ENCODE measurements around the gene MSN. TPM values are rescaled to one million over a fixed set of nuclear protein-coding genes. Genes with fewer than 3 reads are reported as not detected.
"Not testable (repeated sequence)": the region's sequence is repeated elsewhere in the genome, so short reads cannot be mapped to it uniquely, and the experiment has no call there.

Gene MSN
- total RNA-seq, 1 donor from 2014 or later = 325 TPM

DNA sequence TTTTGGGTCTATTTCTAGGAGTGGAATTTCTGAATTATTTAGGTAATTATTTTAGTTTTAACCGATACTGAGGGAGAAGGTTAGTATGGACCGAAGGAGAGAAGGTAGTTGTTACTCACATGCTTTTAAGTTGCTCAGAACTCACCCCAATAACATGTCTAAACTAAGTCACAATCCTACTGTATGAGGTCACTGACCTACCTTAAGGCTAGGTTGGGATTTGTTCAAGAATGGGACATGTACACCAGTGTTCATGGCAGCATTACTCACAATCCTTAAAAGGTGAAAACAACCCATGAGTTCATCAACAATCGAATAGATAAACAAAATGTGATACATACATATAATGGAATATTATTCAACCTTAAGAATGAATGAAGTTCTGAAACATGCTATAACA, 90.5 kb downstream of the MSN start:
- intact Hi-C loops (cut with DNase I) = no loop called here
- ATAC-seq (no peak), DNase-seq (ENCODE audit: low spot score) (no peak)

DNA sequence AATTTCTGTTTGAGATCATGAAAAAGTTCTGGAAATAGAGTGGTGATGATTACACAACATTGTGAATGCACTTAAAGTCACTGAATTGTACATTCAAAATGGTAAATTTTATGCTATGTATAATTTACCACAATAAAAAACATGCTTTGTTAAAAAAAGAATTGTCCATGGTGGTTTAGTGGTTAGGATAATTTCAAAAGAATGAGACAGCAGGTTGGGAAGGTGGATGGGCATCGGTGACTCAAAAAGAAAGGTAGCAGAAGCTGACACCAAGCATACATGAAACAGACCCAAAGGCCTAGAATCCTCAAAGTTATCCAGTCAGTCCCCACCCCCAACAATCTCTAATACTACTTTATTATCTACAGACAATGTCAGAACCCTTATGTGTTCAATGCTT, 91.1 kb downstream of the MSN start:
- DNase-seq (ENCODE audit: low spot score) (no peak), ATAC-seq (no peak)
- intact Hi-C loops (cut with DNase I) = no loop called here

DNA sequence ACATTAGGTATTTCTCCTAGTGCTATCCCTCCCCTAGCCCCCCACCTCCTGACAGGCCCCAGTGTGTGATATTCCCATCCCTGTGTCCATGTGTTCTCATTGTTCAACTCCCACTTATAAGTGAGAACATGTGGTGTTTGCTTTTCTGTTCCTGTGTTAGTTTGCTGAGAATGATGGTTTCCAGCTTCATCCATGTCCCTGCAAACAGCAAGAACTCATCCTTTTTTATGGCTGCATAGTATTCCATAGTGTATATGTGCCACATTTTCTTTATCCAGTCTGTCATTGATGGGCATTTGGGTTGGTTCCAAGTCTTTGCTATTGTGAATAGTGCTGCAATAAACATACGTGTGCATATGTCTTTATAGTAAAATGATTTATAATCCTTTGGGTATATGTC, 92.1 kb downstream of the MSN start:
- intact Hi-C loops (cut with DNase I); DNase-seq (ENCODE audit: low spot score); ATAC-seq: not testable (repeated sequence)

DNA sequence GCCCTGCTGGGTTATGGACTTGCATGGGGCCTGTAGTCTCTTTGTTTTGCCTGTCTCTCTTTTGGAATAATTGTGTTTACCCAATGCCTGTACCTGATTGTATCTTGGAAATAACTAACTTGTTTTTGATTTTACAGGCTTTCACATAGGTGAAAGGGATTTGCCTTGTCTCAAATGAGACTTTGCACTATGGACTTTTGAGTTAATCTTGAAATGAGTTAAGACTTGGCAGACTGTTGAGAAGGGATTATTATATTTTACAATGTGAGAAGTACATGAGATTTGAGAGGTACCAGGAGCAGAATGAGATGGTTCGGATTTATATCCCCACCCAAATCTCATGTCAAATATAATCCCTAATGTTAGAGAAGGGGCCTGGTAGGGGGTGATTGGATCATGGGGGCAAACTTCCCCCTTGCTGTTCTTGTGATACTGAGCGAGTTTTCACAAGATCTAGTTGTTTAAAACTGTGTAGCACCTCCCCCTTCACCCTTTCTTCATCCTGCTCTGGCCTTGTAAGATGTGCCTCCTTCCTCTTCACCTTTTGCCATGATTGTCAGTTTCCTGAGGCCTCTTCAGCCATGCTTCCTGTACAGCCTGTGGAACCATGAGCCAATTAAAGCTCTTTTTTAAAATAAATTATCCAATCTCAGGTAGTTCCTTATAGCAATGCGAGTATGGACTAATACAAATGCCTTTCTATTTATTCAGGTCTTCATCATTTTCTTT, 102.3 kb downstream of the MSN start:
- intact Hi-C loops (cut with DNase I) = no loop called here
- no peak for DNase-seq (ENCODE audit: low spot score)

DNA sequence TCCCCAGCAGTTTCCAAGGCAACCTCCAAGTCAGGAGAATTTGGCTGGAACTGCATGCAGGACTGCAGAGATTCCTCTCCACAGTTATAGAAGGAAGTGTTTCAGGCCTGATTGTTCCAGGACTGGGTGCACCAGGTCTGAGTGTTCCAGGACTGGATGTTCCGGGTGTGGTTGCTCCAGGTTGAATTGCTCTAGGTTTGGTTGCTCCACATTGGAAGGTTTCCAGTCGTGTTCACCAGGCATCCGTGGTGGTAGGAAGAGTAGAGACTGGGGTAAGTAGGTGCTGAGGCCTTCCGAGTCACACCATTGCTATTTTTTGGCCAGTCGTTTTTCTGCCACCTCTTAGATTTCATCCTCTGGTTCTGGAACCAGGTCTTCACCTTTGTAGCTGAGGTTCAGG, 105.4 kb downstream of the MSN start:
- intact Hi-C loops (cut with DNase I) = no loop called here
- ATAC-seq = no peak

More for the DNA sequence above, 102.3 kb downstream of the MSN start:
- no peak for ATAC-seq

DNA sequence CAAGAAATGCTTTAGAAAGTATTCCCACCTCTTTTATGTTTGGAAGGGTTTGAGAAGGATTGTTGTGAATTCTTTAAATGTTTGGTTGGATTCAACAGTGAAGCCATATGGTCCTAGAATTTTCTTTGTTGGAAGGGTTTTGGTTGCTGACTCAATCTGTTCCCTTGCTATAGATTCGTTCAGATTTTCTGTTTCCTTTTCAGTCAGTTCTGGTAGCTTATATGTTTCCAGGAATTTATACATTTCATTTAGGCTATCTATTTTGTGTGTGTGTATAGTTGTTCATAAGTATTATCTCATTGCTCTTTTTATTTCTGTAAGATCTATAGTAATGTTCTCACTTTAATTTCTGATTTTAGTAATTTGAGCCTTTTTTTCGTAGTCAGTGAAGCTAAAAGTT, 114.4 kb downstream of the MSN start:
- DNase-seq (ENCODE audit: low spot score) = no peak
- intact Hi-C loops (cut with DNase I) = no loop called here
- ATAC-seq = no peak

More for the DNA sequence above, 105.4 kb downstream of the MSN start:
- no peak for DNase-seq (ENCODE audit: low spot score)

DNA sequence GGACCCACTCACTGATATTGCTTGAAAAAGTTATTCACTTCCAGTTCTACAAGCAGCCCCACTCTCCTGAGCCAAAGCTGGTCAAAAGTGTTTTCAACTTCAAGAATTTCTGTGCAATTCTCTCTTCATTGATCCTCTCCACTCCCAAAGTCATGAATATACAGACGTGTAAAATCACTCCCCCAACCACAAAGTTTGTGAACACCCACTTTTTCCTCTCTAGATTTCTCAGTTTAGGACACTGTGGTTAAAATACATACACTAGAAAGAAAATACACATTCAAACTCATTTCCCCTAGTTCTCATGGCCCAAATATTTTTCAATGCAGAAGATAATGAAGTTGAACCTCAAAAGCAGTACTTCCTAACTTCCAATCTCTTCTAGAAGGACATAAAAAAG, 116.3 kb downstream of the MSN start:
- intact Hi-C loops (cut with DNase I) = no loop called here
- no peak for ATAC-seq
- DNase-seq (ENCODE audit: low spot score) = no peak

Other genes starting within 250 kb of the MSN start
- gene LAS1L, start 132.9 kb upstream of the MSN start, total RNA-seq = 35.0 TPM

All from sciatic nerve (tissue), 2 donors.